ENCODE measurements around the gene SNRNP48.

GRCh38 chr6:7569082-7569481, 20.9 kb upstream of the SNRNP48 start:
- TF ChIP-seq, protein P1, sequence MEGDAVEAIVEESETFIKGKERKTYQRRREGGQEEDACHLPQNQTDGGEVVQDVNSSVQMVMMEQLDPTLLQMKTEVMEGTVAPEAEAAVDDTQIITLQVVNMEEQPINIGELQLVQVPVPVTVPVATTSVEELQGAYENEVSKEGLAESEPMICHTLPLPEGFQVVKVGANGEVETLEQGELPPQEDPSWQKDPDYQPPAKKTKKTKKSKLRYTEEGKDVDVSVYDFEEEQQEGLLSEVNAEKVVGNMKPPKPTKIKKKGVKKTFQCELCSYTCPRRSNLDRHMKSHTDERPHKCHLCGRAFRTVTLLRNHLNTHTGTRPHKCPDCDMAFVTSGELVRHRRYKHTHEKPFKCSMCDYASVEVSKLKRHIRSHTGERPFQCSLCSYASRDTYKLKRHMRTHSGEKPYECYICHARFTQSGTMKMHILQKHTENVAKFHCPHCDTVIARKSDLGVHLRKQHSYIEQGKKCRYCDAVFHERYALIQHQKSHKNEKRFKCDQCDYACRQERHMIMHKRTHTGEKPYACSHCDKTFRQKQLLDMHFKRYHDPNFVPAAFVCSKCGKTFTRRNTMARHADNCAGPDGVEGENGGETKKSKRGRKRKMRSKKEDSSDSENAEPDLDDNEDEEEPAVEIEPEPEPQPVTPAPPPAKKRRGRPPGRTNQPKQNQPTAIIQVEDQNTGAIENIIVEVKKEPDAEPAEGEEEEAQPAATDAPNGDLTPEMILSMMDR (IDR thresholded peaks at IDR 0.05; ENCODE audit: poor library complexity), result no peak
- TF ChIP-seq EZH2 (IDR thresholded peaks at IDR 0.05; ENCODE audit: borderline replicate concordance), result no peak
